ENCODE measurements around the gene DARS1.

Gene DARS1

DNA sequence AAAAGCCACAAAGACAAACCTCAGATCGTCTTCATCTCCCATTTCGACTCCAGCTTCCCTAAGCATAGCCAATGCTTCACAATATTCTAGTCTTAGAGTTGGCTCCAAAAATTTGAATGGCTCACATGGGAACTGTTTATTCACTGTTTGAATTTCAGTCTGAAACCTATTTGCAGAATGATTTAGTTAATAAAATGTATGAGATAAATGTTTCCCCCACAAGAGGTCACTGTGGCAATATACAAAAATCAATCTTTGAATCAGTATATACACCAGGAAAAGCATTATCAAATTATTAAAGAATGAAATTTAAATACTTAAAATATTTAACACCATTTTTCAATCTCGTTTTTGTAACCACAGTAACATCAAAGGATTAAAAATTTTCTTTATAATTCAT lies 69.2 kb downstream of the DARS1 start:
- Histone ChIP-seq H3K27me3 (ENCODE audit: low read length) (no peaks in the 10 kb centered on the region), H3K27ac (ENCODE audit: low read depth, low read length) (peak overlapping the region; percentile 73), H3K36me3 (ENCODE audit: low read length) (peaks cover 46% of the 10 kb centered on the region), H3F3A (ENCODE audit: insufficient read depth) (peaks cover 66% of the 10 kb centered on the region), H3K4me3 (ENCODE audit: insufficient read depth, low read length, poor library complexity, severe bottlenecking) (no peak overlapping the region), H3K79me2 (ENCODE audit: insufficient read depth, low read length) (no peaks in the 10 kb centered on the region; the same call in 1 of the 2 replicates), H3K9me2 (replicated peaks; ENCODE audit: insufficient read depth, low read length) (no peaks in the 10 kb centered on the region), H3K9ac (ENCODE audit: low read length) (no peak overlapping the region), H4K20me1 (ENCODE audit: low read depth, low read length) (no peaks in the 10 kb centered on the region), H3K9me3 (ENCODE audit: insufficient read depth, low read length) (no peaks in the 10 kb centered on the region), H3K4me2 (ENCODE audit: low read depth, low read length, poor library complexity, severe bottlenecking) (peak overlapping the region; percentile 26), H2AFZ (ENCODE audit: low read depth, low read length, severe bottlenecking) (no peak overlapping the region)
- TF ChIP-seq, protein P1, sequence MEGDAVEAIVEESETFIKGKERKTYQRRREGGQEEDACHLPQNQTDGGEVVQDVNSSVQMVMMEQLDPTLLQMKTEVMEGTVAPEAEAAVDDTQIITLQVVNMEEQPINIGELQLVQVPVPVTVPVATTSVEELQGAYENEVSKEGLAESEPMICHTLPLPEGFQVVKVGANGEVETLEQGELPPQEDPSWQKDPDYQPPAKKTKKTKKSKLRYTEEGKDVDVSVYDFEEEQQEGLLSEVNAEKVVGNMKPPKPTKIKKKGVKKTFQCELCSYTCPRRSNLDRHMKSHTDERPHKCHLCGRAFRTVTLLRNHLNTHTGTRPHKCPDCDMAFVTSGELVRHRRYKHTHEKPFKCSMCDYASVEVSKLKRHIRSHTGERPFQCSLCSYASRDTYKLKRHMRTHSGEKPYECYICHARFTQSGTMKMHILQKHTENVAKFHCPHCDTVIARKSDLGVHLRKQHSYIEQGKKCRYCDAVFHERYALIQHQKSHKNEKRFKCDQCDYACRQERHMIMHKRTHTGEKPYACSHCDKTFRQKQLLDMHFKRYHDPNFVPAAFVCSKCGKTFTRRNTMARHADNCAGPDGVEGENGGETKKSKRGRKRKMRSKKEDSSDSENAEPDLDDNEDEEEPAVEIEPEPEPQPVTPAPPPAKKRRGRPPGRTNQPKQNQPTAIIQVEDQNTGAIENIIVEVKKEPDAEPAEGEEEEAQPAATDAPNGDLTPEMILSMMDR (IDR thresholded peaks at IDR 0.05; ENCODE audit: insufficient read depth, low read length, poor library complexity, severe bottlenecking): peak; percentile 41
- no peak for TF ChIP-seq EZH2phosphoT487 (conservative IDR thresholded peaks at IDR 0.05; ENCODE audit: low read length)

DNA sequence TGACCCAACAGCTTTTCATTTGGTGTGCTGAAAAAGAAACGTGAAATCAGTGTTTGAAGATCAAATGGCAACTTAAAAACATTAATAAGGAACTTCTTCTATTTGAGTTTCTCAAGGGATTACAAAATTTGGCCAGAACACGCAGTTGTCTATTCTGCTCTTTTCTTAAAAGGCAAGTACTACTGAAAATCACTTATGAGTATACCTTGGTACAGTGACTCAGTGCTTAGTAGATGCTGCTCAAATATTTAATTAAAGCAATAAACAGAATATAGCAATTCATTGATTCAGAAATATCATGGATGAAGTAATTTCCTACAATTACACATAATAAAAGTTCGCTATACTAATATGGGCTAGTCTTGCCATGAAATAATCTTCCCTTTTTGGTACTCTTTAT lies 70.9 kb downstream of the DARS1 start:
- peak overlapping the region; percentile 22; the same call in 1 of the 2 replicates for H3K9ac ChIP-seq (ENCODE audit: low read length)
- no peaks in the 10 kb centered on the region for H3K27me3 ChIP-seq (ENCODE audit: low read length)
- H3K79me2 ChIP-seq (ENCODE audit: insufficient read depth, low read length): no peaks in the 10 kb centered on the region; the same call in 1 of the 2 replicates
- no peak overlapping the region for H2AFZ ChIP-seq (ENCODE audit: low read depth, low read length, severe bottlenecking)
- peaks cover 59% of the 10 kb centered on the region for H3F3A ChIP-seq (ENCODE audit: insufficient read depth)
- H4K20me1 ChIP-seq (ENCODE audit: low read depth, low read length): no peaks in the 10 kb centered on the region
- TF ChIP-seq EZH2phosphoT487 (conservative IDR thresholded peaks at IDR 0.05; ENCODE audit: low read length): no peak
- TF ChIP-seq, protein P1 (IDR thresholded peaks at IDR 0.05; ENCODE audit: insufficient read depth, low read length, poor library complexity, severe bottlenecking): no peak
- peak overlapping the region; percentile 34 for H3K4me2 ChIP-seq (ENCODE audit: low read depth, low read length, poor library complexity, severe bottlenecking)
- peaks cover 53% of the 10 kb centered on the region for H3K36me3 ChIP-seq (ENCODE audit: low read length)
- H3K27ac ChIP-seq (ENCODE audit: low read depth, low read length): peak overlapping the region; percentile 73
- no peaks in the 10 kb centered on the region for H3K9me3 ChIP-seq (ENCODE audit: insufficient read depth, low read length)
- no peaks in the 10 kb centered on the region for H3K9me2 ChIP-seq (replicated peaks; ENCODE audit: insufficient read depth, low read length)
- H3K4me3 ChIP-seq (ENCODE audit: insufficient read depth, low read length, poor library complexity, severe bottlenecking): no peak overlapping the region

DNA sequence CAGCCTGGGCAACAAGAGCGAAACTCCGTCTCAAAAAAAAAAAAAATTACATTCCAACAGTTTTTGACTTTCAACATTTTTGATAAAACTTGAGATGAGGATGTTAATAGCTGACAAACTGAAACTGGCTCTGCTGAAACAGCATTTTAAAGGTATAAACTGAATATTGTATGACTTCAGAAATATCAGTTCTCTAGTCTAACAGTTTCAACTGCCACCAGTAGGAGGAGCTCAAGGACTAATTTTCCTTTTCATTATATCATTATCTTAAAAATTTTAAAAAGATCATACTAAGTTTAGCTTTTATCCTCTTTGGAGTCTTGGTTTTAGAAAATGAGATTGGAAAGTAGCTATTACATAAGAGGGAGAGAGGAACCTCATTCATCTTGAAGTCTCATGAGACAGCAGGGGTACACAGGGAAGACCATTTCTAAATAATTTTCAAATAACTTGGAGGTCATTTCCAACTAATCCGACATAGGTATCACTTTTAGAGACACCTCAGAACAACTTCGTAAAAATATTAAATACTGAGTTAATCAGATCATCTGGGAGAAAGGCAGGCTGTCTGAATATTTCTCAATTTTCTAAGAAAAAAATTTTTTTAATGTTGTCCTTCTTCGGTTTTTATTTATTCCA lies 71.6 kb downstream of the DARS1 start:
- Histone ChIP-seq H2AFZ (ENCODE audit: low read depth, low read length, severe bottlenecking) (no peak overlapping the region), H3K4me2 (ENCODE audit: low read depth, low read length, poor library complexity, severe bottlenecking) (peak overlapping the region; percentile 34), H4K20me1 (ENCODE audit: low read depth, low read length) (no peaks in the 10 kb centered on the region), H3K9ac (ENCODE audit: low read length) (peak overlapping the region; percentile 22; the same call in 1 of the 2 replicates), H3K9me3 (ENCODE audit: insufficient read depth, low read length) (no peaks in the 10 kb centered on the region), H3K27me3 (ENCODE audit: low read length) (no peaks in the 10 kb centered on the region), H3K79me2 (ENCODE audit: insufficient read depth, low read length) (no peaks in the 10 kb centered on the region; the same call in 1 of the 2 replicates), H3K4me3 (ENCODE audit: insufficient read depth, low read length, poor library complexity, severe bottlenecking) (no peak overlapping the region), H3K27ac (ENCODE audit: low read depth, low read length) (peak overlapping the region; percentile 73), H3K9me2 (replicated peaks; ENCODE audit: insufficient read depth, low read length) (no peaks in the 10 kb centered on the region), H3F3A (ENCODE audit: insufficient read depth) (peaks cover 58% of the 10 kb centered on the region), H3K36me3 (ENCODE audit: low read length) (peaks cover 54% of the 10 kb centered on the region)
- no peak for TF ChIP-seq EZH2phosphoT487 (conservative IDR thresholded peaks at IDR 0.05; ENCODE audit: low read length)
- TF ChIP-seq, protein P1 (IDR thresholded peaks at IDR 0.05; ENCODE audit: insufficient read depth, low read length, poor library complexity, severe bottlenecking): peak; percentile 69

Data from SU-DHL-6 (cell line).